Central memory CD8-positive, alpha-beta T cell (primary cell): ENCODE measurements around the gene GDPD4.

Source experiments
- ATAC-seq: fragments of 150-1000 bp; cut with Tn5 transposase; replicated peaks from 2 replicates; pipeline ENCODE4 v1.10.0; 2022; ENCODE audit warnings: mild to moderate bottlenecking, moderate FRiP score, moderate number of reproducible peaks; ENCODE audit not compliant: poor library complexity, severe bottlenecking; ENCODE audit errors: extremely low read depth
- DNase-seq, 2 donors: peaks; one replicate each; pipeline ENCODE4 v3.0.0; 2021; ENCODE audit warnings: low spot score in 2 of 2
- H3K27ac Mint-ChIP-seq: one replicate; pipeline ENCODE4 v1.8.0; 2022; ENCODE audit warnings: low read depth, mild to moderate bottlenecking, moderate library complexity, mixed read lengths
- H3K27me3 Mint-ChIP-seq: one replicate; pipeline ENCODE4 v1.8.0; 2022; ENCODE audit warnings: mixed read lengths
- H3K36me3 Mint-ChIP-seq: one replicate; pipeline ENCODE4 v1.8.0; 2022; ENCODE audit warnings: mild to moderate bottlenecking, moderate library complexity, mixed read lengths; ENCODE audit not compliant: insufficient read depth
- H3K4me1 Mint-ChIP-seq: one replicate; pipeline ENCODE4 v1.8.0; 2022; ENCODE audit warnings: mixed read lengths
- H3K4me3 Mint-ChIP-seq: one replicate; pipeline ENCODE4 v1.8.0; 2022; ENCODE audit warnings: mild to moderate bottlenecking, moderate library complexity, mixed read lengths
- H3K9me3 Mint-ChIP-seq: one replicate; pipeline ENCODE4 v1.8.0; 2022; ENCODE audit warnings: mixed read lengths

Gene GDPD4

GRCh38 chr11:77287136-77287535, 14.3 kb downstream of the GDPD4 start:
- DNase-seq = no peak
- Mint-ChIP-seq H3K27me3 (peaks cover 87% of the 10 kb centered on the region), H3K36me3 (peaks cover 2% of the 10 kb centered on the region), H3K27ac (no peak overlapping the region), H3K4me1 (no peaks in the 10 kb centered on the region), H3K4me3 (no peak overlapping the region), H3K9me3 (no peaks in the 10 kb centered on the region)
- no peak for ATAC-seq

GRCh38 chr11:77284476-77285468, 16.7 kb downstream of the GDPD4 start:
- Mint-ChIP-seq H3K9me3 (no peaks in the 10 kb centered on the region), H3K36me3 (peaks cover 2% of the 10 kb centered on the region), H3K4me1 (no peaks in the 10 kb centered on the region), H3K27me3 (peaks cover 85% of the 10 kb centered on the region), H3K4me3 (no peak overlapping the region), H3K27ac (no peak overlapping the region)
- DNase-seq (no peak), ATAC-seq (no peak)

- Mint-ChIP-seq H3K27me3 (peaks cover 85% of the 10 kb centered on the region), H3K4me3 (no peak overlapping the region), H3K9me3 (no peaks in the 10 kb centered on the region), H3K4me1 (no peaks in the 10 kb centered on the region), H3K27ac (no peak overlapping the region), H3K36me3 (peaks cover 2% of the 10 kb centered on the region)
- ATAC-seq (no peak), DNase-seq (no peak)
Measured at GRCh38 chr11:77283101-77283500, 18.4 kb downstream of the GDPD4 start.

GRCh38 chr11:77278595-77279506, 22.6 kb downstream of the GDPD4 start:
- Mint-ChIP-seq H3K9me3 (no peaks in the 10 kb centered on the region), H3K27ac (no peak overlapping the region), H3K27me3 (peaks cover 50% of the 10 kb centered on the region), H3K4me3 (no peak overlapping the region), H3K4me1 (no peaks in the 10 kb centered on the region), H3K36me3 (peaks cover 2% of the 10 kb centered on the region)
- ATAC-seq (no peak), DNase-seq (no peak)

GRCh38 chr11:77276271-77276670, 25.2 kb downstream of the GDPD4 start:
- ATAC-seq (no peak), DNase-seq (no peak)
- no peaks in the 10 kb centered on the region for H3K4me1 Mint-ChIP-seq
- H3K27ac Mint-ChIP-seq = no peak overlapping the region
- H3K27me3 Mint-ChIP-seq = peaks cover 40% of the 10 kb centered on the region
- H3K4me3 Mint-ChIP-seq = no peak overlapping the region
- H3K36me3 Mint-ChIP-seq = no peaks in the 10 kb centered on the region
- no peaks in the 10 kb centered on the region for H3K9me3 Mint-ChIP-seq

- Mint-ChIP-seq H3K27me3 (peaks cover 10% of the 10 kb centered on the region), H3K4me3 (no peak overlapping the region), H3K27ac (no peak overlapping the region), H3K4me1 (no peaks in the 10 kb centered on the region), H3K36me3 (no peaks in the 10 kb centered on the region), H3K9me3 (no peaks in the 10 kb centered on the region)
- ATAC-seq = no peak
- DNase-seq = no peak
Measured at GRCh38 chr11:77270921-77271320, 30.6 kb downstream of the GDPD4 start.

- H3K4me1 Mint-ChIP-seq = no peaks in the 10 kb centered on the region
- no peaks in the 10 kb centered on the region for H3K9me3 Mint-ChIP-seq
- H3K4me3 Mint-ChIP-seq = no peak overlapping the region
- ATAC-seq (no peak), DNase-seq (no peak)
- H3K36me3 Mint-ChIP-seq = no peaks in the 10 kb centered on the region
- peaks cover 14% of the 10 kb centered on the region for H3K27me3 Mint-ChIP-seq
- H3K27ac Mint-ChIP-seq = no peak overlapping the region
Measured at GRCh38 chr11:77269484-77270123, 31.9 kb downstream of the GDPD4 start.

- no peaks in the 10 kb centered on the region for H3K4me1 Mint-ChIP-seq
- ATAC-seq (no peak), DNase-seq (no peak)
- H3K4me3 Mint-ChIP-seq = no peak overlapping the region
- H3K27ac Mint-ChIP-seq = no peak overlapping the region
- peaks cover 30% of the 10 kb centered on the region for H3K27me3 Mint-ChIP-seq
- H3K9me3 Mint-ChIP-seq = peaks cover 5% of the 10 kb centered on the region
- H3K36me3 Mint-ChIP-seq = no peaks in the 10 kb centered on the region
Measured at GRCh38 chr11:77267962-77268361, 33.5 kb downstream of the GDPD4 start.

- Mint-ChIP-seq H3K9me3 (peaks cover 5% of the 10 kb centered on the region), H3K36me3 (no peaks in the 10 kb centered on the region), H3K27me3 (peaks cover 32% of the 10 kb centered on the region), H3K4me1 (no peaks in the 10 kb centered on the region), H3K4me3 (no peak overlapping the region), H3K27ac (no peak overlapping the region)
- DNase-seq = no peak
- ATAC-seq = no peak
Measured at GRCh38 chr11:77266766-77267165, 34.7 kb downstream of the GDPD4 start.

- Mint-ChIP-seq H3K4me1 (no peaks in the 10 kb centered on the region), H3K36me3 (no peaks in the 10 kb centered on the region), H3K9me3 (peaks cover 5% of the 10 kb centered on the region), H3K4me3 (no peak overlapping the region), H3K27ac (no peak overlapping the region), H3K27me3 (peaks cover 59% of the 10 kb centered on the region)
- DNase-seq (no peak), ATAC-seq (no peak)
Measured at GRCh38 chr11:77262803-77263202, 38.7 kb downstream of the GDPD4 start.

GRCh38 chr11:77259641-77260040, 41.8 kb downstream of the GDPD4 start:
- DNase-seq = no peak
- Mint-ChIP-seq H3K9me3 (peaks cover 5% of the 10 kb centered on the region), H3K4me3 (no peak overlapping the region), H3K27ac (no peak overlapping the region), H3K36me3 (no peaks in the 10 kb centered on the region), H3K4me1 (no peaks in the 10 kb centered on the region), H3K27me3 (peaks cover 71% of the 10 kb centered on the region)
- ATAC-seq = no peak

GRCh38 chr11:77253690-77254089, 47.8 kb downstream of the GDPD4 start:
- no peak for ATAC-seq
- no peaks in the 10 kb centered on the region for H3K4me1 Mint-ChIP-seq
- DNase-seq = no peak
- H3K27me3 Mint-ChIP-seq = peaks cover 35% of the 10 kb centered on the region
- H3K27ac Mint-ChIP-seq = no peak overlapping the region
- peaks cover 9% of the 10 kb centered on the region for H3K9me3 Mint-ChIP-seq
- H3K36me3 Mint-ChIP-seq = no peaks in the 10 kb centered on the region
- H3K4me3 Mint-ChIP-seq = no peak overlapping the region
